WTC11 (cell line): ENCODE results near the gene PHKB. TPM values are rescaled to one million over a fixed set of nuclear protein-coding genes. Genes with fewer than 3 reads are reported as not detected.

ENCODE experiments used
- ATAC-seq: fragments of 200-7000 bp; cut with Tn5 transposase; 2 replicates; pipeline ENCODE4 v1.10.0; 2021; ENCODE audit warnings: mild to moderate bottlenecking, moderate library complexity
- CTCF ChIA-PET: fragments of 300-600 bp; sonication (Branson Sonifier 250); formaldehyde crosslinking; loops from one replicate; lab custom pipeline; 2021; ENCODE audit warnings: antibody characterized with exemption; lab: Charles Lee
- POLR2A ChIA-PET: fragments of 350-600 bp; sonication (Branson Sonifier 250); formaldehyde crosslinking; loops from one replicate; lab custom pipeline; 2021; ENCODE audit warnings: antibody characterized with exemption; lab: Charles Lee
- DNase-seq: peaks from one replicate; pipeline ENCODE4 v3.0.0; 2021; ENCODE audit warnings: low spot score
- H3K27ac Mint-ChIP-seq: 2 replicates; pipeline ENCODE4 v1.8.0; 2021; ENCODE audit warnings: mixed read lengths
- H3K27me3 Mint-ChIP-seq: 2 replicates; pipeline ENCODE4 v1.8.0; 2021; ENCODE audit warnings: low read depth, mild to moderate bottlenecking, moderate library complexity, mixed read lengths
- H3K36me3 Mint-ChIP-seq: 2 replicates; pipeline ENCODE4 v1.8.0; 2021; ENCODE audit warnings: mixed read lengths
- H3K4me1 Mint-ChIP-seq: 2 replicates; pipeline ENCODE4 v1.8.0; 2022; ENCODE audit warnings: mixed read lengths
- H3K4me3 Mint-ChIP-seq: 2 replicates; pipeline ENCODE4 v1.8.0; 2021; ENCODE audit warnings: mild to moderate bottlenecking, moderate library complexity, mixed read lengths
- H3K9me3 Mint-ChIP-seq: 2 replicates; pipeline ENCODE4 v1.8.0; 2021; ENCODE audit warnings: mixed read lengths
- AFF4 ChIP-seq: sonication (generic); formaldehyde crosslinking; IDR thresholded peaks from 2 replicates; pipeline ENCODE4 v1.8.1; 2023; ENCODE audit warnings: mild to moderate bottlenecking, missing genetic modification reagents, borderline replicate concordance
- CREB1 ChIP-seq: sonication (generic); formaldehyde crosslinking; IDR thresholded peaks from 2 replicates; pipeline ENCODE4 v1.8.0; 2023; ENCODE audit warnings: mild to moderate bottlenecking, missing genetic modification reagents
- CTCF ChIP-seq: fragments of 200-600 bp; IDR thresholded peaks from 2 replicates; pipeline ENCODE4 v1.8.0; 2022; ENCODE audit warnings: antibody characterized with exemption
- EMX1 ChIP-seq: fragments of 250-450 bp; sonication (Bioruptor Pico); IDR thresholded peaks from 2 replicates; pipeline ENCODE4 v1.8.0; 2021; ENCODE audit warnings: mild to moderate bottlenecking
- ERG ChIP-seq: fragments of 250-450 bp; sonication (Bioruptor Pico); IDR thresholded peaks from 2 replicates; pipeline ENCODE4 v1.8.0; 2021; ENCODE audit warnings: mild to moderate bottlenecking
- FOXK1 ChIP-seq: sonication (generic); formaldehyde crosslinking; IDR thresholded peaks from 2 replicates; pipeline ENCODE4 v1.8.0; 2022; ENCODE audit warnings: mild to moderate bottlenecking, moderate library complexity, missing genetic modification reagents
- JUN ChIP-seq: sonication (generic); formaldehyde crosslinking; IDR thresholded peaks from 2 replicates; pipeline ENCODE4 v1.8.0; 2023; ENCODE audit warnings: mild to moderate bottlenecking, missing genetic modification reagents
- KAT7 ChIP-seq: sonication (generic); formaldehyde crosslinking; IDR thresholded peaks from 2 replicates; pipeline ENCODE4 v1.8.1; 2023; ENCODE audit warnings: missing genetic modification reagents, mild to moderate bottlenecking, borderline replicate concordance
- NFATC4 ChIP-seq: fragments of 250-450 bp; sonication (Bioruptor Pico); IDR thresholded peaks from 2 replicates; pipeline ENCODE4 v1.9.0; 2021; ENCODE audit warnings: mild to moderate bottlenecking
- NR3C1 ChIP-seq: sonication (generic); formaldehyde crosslinking; conservative IDR thresholded peaks from 2 replicates; pipeline ENCODE4 v1.8.1; 2023; ENCODE audit warnings: low read depth, mild to moderate bottlenecking, missing genetic modification reagents
- RELA ChIP-seq: sonication (generic); formaldehyde crosslinking; IDR thresholded peaks from 2 replicates; pipeline ENCODE4 v1.8.1; 2022; ENCODE audit warnings: missing genetic modification reagents, mild to moderate bottlenecking, borderline replicate concordance
- SP1 ChIP-seq: sonication (generic); formaldehyde crosslinking; conservative IDR thresholded peaks from 2 replicates; pipeline ENCODE4 v1.8.1; 2022; ENCODE audit warnings: missing genetic modification reagents
- TCF7 ChIP-seq: sonication (generic); formaldehyde crosslinking; IDR thresholded peaks from 2 replicates; pipeline ENCODE4 v1.8.0; 2022; ENCODE audit warnings: mild to moderate bottlenecking, low read depth, missing genetic modification reagents, moderate library complexity
- TEAD1 ChIP-seq: sonication (generic); formaldehyde crosslinking; IDR thresholded peaks from 2 replicates; pipeline ENCODE4 v1.8.0; 2022; ENCODE audit warnings: mild to moderate bottlenecking, missing genetic modification reagents
- ZBTB21 ChIP-seq: sonication (generic); formaldehyde crosslinking; IDR thresholded peaks from 2 replicates; pipeline ENCODE4 v1.8.1; 2023; ENCODE audit warnings: mild to moderate bottlenecking, missing genetic modification reagents, borderline replicate concordance
- ZBTB43 ChIP-seq: sonication (generic); formaldehyde crosslinking; IDR thresholded peaks from 2 replicates; pipeline ENCODE4 v1.8.1; 2023; ENCODE audit warnings: mild to moderate bottlenecking, missing genetic modification reagents
- ZNF263 ChIP-seq: sonication (generic); formaldehyde crosslinking; IDR thresholded peaks from 2 replicates; pipeline ENCODE4 v1.8.1; 2022; ENCODE audit warnings: low read depth, mild to moderate bottlenecking, moderate library complexity, missing genetic modification reagents
- ZNF396 ChIP-seq: fragments of 250-450 bp; sonication (Bioruptor Pico); IDR thresholded peaks from 2 replicates; pipeline ENCODE4 v1.8.0; 2021; ENCODE audit warnings: mild to moderate bottlenecking, moderate library complexity, borderline replicate concordance
- ZNF423 ChIP-seq: fragments of 250-450 bp; sonication (Bioruptor Pico); IDR thresholded peaks from 2 replicates; pipeline ENCODE4 v2.1.2; 2022; ENCODE audit warnings: mild to moderate bottlenecking, moderate library complexity
- total RNA-seq: library from RNA; stranded (reverse); gene quantifications from 3 replicates; pipeline ENCODE4 v1.2.3, GENCODE V29; 2021
- TF ChIP-seq, protein P1 (sequence below): sonication (generic); formaldehyde crosslinking; IDR thresholded peaks from 2 replicates; pipeline ENCODE4 v1.8.1; 2023; ENCODE audit warnings: mild to moderate bottlenecking, missing genetic modification reagents, moderate library complexity
- TF ChIP-seq, protein P2 (sequence below): sonication (generic); formaldehyde crosslinking; IDR thresholded peaks from 2 replicates; pipeline ENCODE4 v1.8.0; 2022; ENCODE audit warnings: mild to moderate bottlenecking, missing genetic modification reagents

Gene PHKB
- total RNA-seq, 1 experiment from 2014 or later = 43.9 TPM

DNA sequence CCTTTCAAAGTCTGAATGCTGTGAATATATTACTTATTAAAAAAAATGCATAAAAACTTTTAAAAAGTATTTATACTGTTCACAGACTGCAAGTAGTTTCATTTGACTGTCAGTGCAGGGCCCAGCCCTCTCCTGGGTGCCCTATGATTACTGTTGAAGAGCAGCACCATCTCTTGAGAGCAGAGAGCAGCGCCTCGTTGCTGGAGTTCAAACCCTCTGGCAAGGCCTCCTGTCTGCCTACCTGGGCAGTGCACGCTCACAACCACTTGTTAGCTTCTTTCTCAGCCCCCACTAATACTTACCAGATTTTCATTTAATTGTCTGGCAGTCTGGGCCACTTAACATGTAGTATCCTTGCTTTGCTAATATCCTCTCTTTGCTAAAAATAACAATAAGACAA, 233.4 kb downstream of the PHKB start:
- peak; percentile 22 for DNase-seq
- Mint-ChIP-seq H3K4me1 (peaks cover 8% of the 10 kb centered on the region), H3K36me3 (peaks cover 26% of the 10 kb centered on the region), H3K27me3 (no peaks in the 10 kb centered on the region), H3K9me3 (no peaks in the 10 kb centered on the region), H3K4me3 (no peak overlapping the region), H3K27ac (no peak overlapping the region)
- peak; percentile 51; the same call in 1 of the 2 replicates for ATAC-seq
- CTCF ChIA-PET = interaction anchor here (0.5 to 1.0 kb wide), 5 partner anchors 275 to 782 kb away, joined by 3 to 4 read pairs (median 3); partner anchors contain the start of gene NETO2
- TF ChIP-seq ERG = no peak
- TF ChIP-seq, protein P1, sequence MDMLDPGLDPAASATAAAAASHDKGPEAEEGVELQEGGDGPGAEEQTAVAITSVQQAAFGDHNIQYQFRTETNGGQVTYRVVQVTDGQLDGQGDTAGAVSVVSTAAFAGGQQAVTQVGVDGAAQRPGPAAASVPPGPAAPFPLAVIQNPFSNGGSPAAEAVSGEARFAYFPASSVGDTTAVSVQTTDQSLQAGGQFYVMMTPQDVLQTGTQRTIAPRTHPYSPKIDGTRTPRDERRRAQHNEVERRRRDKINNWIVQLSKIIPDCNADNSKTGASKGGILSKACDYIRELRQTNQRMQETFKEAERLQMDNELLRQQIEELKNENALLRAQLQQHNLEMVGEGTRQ (CRISPR knock-in tag) = no peak
- TF ChIP-seq, protein P2, sequence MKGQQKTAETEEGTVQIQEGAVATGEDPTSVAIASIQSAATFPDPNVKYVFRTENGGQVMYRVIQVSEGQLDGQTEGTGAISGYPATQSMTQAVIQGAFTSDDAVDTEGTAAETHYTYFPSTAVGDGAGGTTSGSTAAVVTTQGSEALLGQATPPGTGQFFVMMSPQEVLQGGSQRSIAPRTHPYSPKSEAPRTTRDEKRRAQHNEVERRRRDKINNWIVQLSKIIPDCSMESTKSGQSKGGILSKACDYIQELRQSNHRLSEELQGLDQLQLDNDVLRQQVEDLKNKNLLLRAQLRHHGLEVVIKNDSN (CRISPR knock-in tag) = no peak
- no peak for TF ChIP-seq KAT7
- TF ChIP-seq AFF4 (CRISPR knock-in tag) = no peak
- TF ChIP-seq FOXK1 (CRISPR knock-in tag) = no peak
- POLR2A ChIA-PET = no interaction called here

- H3K4me3 Mint-ChIP-seq = no peak overlapping the region
- ChIA-PET POLR2A (no interaction called here), CTCF (no interaction called here)
- DNase-seq (no peak), ATAC-seq (no peak)
- H3K9me3 Mint-ChIP-seq = no peaks in the 10 kb centered on the region
- H3K36me3 Mint-ChIP-seq = peaks cover 26% of the 10 kb centered on the region
- H3K27me3 Mint-ChIP-seq = no peaks in the 10 kb centered on the region
- H3K27ac Mint-ChIP-seq = no peak overlapping the region
- peaks cover 16% of the 10 kb centered on the region for H3K4me1 Mint-ChIP-seq
- TF ChIP-seq NR3C1 (CRISPR knock-in tag) (no peak), SP1 (CRISPR knock-in tag) (no peak), TEAD1 (no peak), CTCF (no peak), RELA (CRISPR knock-in tag) (no peak), CREB1 (no peak), NFATC4 (CRISPR knock-in tag) (no peak), ZNF263 (CRISPR knock-in tag) (no peak), ZNF396 (no peak), ZBTB43 (CRISPR knock-in tag) (no peak), ERG (no peak), ZBTB21 (CRISPR knock-in tag) (no peak), EMX1 (CRISPR knock-in tag) (no peak), TCF7 (CRISPR knock-in tag) (no peak), ZNF423 (CRISPR knock-in tag) (no peak), JUN (no peak)
- TF ChIP-seq, protein P1 (CRISPR knock-in tag) = no peak
Observed at GRCh38 chr16:47695756-47696155, 234.6 kb downstream of the PHKB start.
